GM08714 (cell line): ENCODE measurements around the gene CACNB4.
"Not testable (repeated sequence)": the region's sequence is repeated elsewhere in the genome, so short reads cannot be mapped to it uniquely, and the experiment has no call there.

Experiments used
- H3K4me3 ChIP-seq: fragments of 200-500 bp; sonication (Bioruptor generic); 2 replicates; pipeline ENCODE4 v1.5.1; 2014; ENCODE audit warnings: mild to moderate bottlenecking, low read length, inconsistent platforms
- ZNF274 ChIP-seq: IDR thresholded peaks from 2 replicates; pipeline ENCODE4 v1.6.1; 2012; ENCODE audit warnings: mild to moderate bottlenecking, low read depth, low read length

The CACNB4 gene

GRCh38 chr2:151900331-151900730 is 198.5 kb downstream of the CACNB4 start:
- no peak overlapping the region for H3K4me3 ChIP-seq
- no peak for TF ChIP-seq ZNF274

GRCh38 chr2:151899156-151899555 is 199.7 kb downstream of the CACNB4 start:
- TF ChIP-seq ZNF274, result no peak
- H3K4me3 ChIP-seq, result no peak overlapping the region

GRCh38 chr2:151891566-151892194 is 207.2 kb downstream of the CACNB4 start:
- no peak overlapping the region for H3K4me3 ChIP-seq
- TF ChIP-seq ZNF274, result no peak

GRCh38 chr2:151887164-151887563 is 211.7 kb downstream of the CACNB4 start:
- H3K4me3 ChIP-seq, result no peak overlapping the region
- no peak for TF ChIP-seq ZNF274

- H3K4me3 ChIP-seq, result no peak overlapping the region
- TF ChIP-seq ZNF274, result no peak
These were observed 212.6 kb downstream of the CACNB4 start for GRCh38 chr2:151886241-151886640.

- TF ChIP-seq ZNF274, result no peak
- H3K4me3 ChIP-seq, result no peak overlapping the region
These were observed 215.9 kb downstream of the CACNB4 start for GRCh38 chr2:151882786-151883445.

- TF ChIP-seq ZNF274, result no peak
- H3K4me3 ChIP-seq, result no peak overlapping the region
These were observed 217.5 kb downstream of the CACNB4 start for GRCh38 chr2:151881342-151881741.

- no peak overlapping the region for H3K4me3 ChIP-seq
- no peak for TF ChIP-seq ZNF274
These were observed 218.3 kb downstream of the CACNB4 start for GRCh38 chr2:151880586-151880985.

GRCh38 chr2:151878655-151879563 is 219.9 kb downstream of the CACNB4 start:
- TF ChIP-seq ZNF274, result no peak
- no peak overlapping the region for H3K4me3 ChIP-seq

GRCh38 chr2:151878204-151878603 is 220.6 kb downstream of the CACNB4 start:
- no peak overlapping the region for H3K4me3 ChIP-seq
- TF ChIP-seq ZNF274, result no peak

GRCh38 chr2:151875631-151876030 is 223.2 kb downstream of the CACNB4 start:
- H3K4me3 ChIP-seq, result not testable (repeated sequence)

- TF ChIP-seq ZNF274, result no peak
- H3K4me3 ChIP-seq, result no peak overlapping the region
These were observed 226.4 kb downstream of the CACNB4 start for GRCh38 chr2:151872463-151872862.

- no peak overlapping the region for H3K4me3 ChIP-seq
- TF ChIP-seq ZNF274, result no peak
These were observed 229.6 kb downstream of the CACNB4 start for GRCh38 chr2:151869291-151869690.

- H3K4me3 ChIP-seq, result no peak overlapping the region
- TF ChIP-seq ZNF274, result no peak
These were observed 236.1 kb downstream of the CACNB4 start for GRCh38 chr2:151862700-151863099.

- H3K4me3 ChIP-seq, result no peak overlapping the region
- TF ChIP-seq ZNF274, result no peak
These were observed 237.7 kb downstream of the CACNB4 start for GRCh38 chr2:151861174-151861573.
